BLaER1 (cell line): ENCODE results near the gene ADORA2A.

Experiments used
- H3K27ac ChIP-seq: shearing (Covaris generic); formaldehyde crosslinking; 2 replicates; pipeline ENCODE4 v1.8.1; 2022
- H3K27me3 ChIP-seq: shearing (Covaris generic); formaldehyde crosslinking; 2 replicates; pipeline ENCODE4 v1.8.1; 2022
- H3K36me3 ChIP-seq: shearing (Covaris generic); formaldehyde crosslinking; 2 replicates; pipeline ENCODE4 v1.8.1; 2022
- H3K4me1 ChIP-seq: shearing (Covaris generic); formaldehyde crosslinking; 2 replicates; pipeline ENCODE4 v1.8.1; 2022
- H3K4me2 ChIP-seq: shearing (Covaris generic); formaldehyde crosslinking; 2 replicates; pipeline ENCODE4 v1.8.1; 2022
- H3K4me3 ChIP-seq: shearing (Covaris generic); formaldehyde crosslinking; 2 replicates; pipeline ENCODE4 v1.8.1; 2022
- H3K9ac ChIP-seq: shearing (Covaris generic); formaldehyde crosslinking; 2 replicates; pipeline ENCODE4 v1.8.1; 2022
- H3K9me3 ChIP-seq: shearing (Covaris generic); formaldehyde crosslinking; 2 replicates; pipeline ENCODE4 v1.8.1; 2022
- H4K20me1 ChIP-seq: shearing (Covaris generic); formaldehyde crosslinking; 2 replicates; pipeline ENCODE4 v1.8.1; 2022
- Cebpa-rat ChIP-seq: shearing (Covaris generic); IDR thresholded peaks from 2 replicates; pipeline ENCODE4 v1.8.1; 2022

Gene ADORA2A

DNA sequence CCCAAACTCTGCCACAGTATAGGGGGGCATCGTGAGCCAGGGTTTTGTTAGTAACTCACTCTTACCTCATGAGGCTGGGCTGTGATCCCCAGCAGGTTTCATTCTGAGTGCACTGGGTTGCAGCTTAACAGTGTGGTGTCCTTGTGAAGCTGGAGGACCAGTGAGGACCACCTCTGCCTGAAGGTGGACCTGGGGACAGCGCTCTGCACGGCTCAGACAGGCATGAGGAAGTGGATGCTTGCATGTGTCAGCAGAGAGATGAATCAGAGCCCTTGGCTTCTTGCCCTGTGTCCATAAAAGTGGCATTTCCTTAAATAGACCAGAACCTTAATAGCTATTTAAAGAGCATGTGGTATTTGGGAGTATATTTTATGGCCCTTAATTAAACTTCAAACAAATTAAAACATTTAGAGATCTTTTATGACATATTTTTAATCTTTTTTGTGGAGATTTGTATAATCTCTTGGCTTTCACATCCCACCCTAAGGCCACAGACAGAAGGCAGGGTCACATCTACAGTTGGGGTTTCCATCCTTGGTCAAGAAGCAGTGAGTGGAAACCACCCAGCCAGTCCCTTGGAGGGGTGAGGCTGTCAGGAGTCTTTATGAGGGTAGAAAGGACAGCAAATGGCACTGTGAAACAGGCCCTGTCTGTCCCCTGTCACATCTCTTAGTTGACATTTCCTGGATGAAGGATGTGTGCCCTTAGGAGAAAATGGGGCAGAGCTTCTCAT, 24.8 kb upstream of the ADORA2A start:
- 0 out of 2 replicates have a peak overlapping the region, but pooled peaks have one; percentile 23 for H3K27ac ChIP-seq
- H3K4me3 ChIP-seq: no peak overlapping the region
- peaks cover 15% of the 10 kb centered on the region for H4K20me1 ChIP-seq
- H3K27me3 ChIP-seq: no peaks in the 10 kb centered on the region
- H3K9me3 ChIP-seq: peaks cover 8% of the 10 kb centered on the region; the same call in 1 of the 2 replicates
- TF ChIP-seq Cebpa-rat: no peak
- peaks cover 78% of the 10 kb centered on the region for H3K36me3 ChIP-seq
- H3K9ac ChIP-seq: peak overlapping the region; percentile 36; the same call in 1 of the 2 replicates
- H3K4me1 ChIP-seq: peaks cover 73% of the 10 kb centered on the region
- peak overlapping the region; percentile 30 for H3K4me2 ChIP-seq

DNA sequence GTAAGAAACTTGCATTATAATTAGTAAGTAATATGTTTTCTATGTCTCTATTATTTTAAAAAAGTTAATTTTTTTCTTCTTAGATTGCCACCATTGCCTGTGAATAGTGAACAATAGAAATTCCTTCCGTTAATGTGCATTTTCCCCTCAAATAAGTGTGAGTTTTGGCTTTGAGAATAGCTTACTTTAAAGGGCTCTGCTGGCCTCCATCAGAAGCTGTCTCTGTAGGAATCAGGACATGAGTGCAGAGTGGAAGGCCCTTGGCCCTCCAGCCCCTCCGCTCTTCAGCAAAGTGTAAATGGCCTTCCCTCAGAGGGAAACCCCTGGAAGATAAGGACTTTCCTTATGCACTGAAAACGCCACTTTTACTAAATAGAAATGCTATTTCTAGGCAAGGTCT, 24.1 kb upstream of the ADORA2A start:
- Histone ChIP-seq H3K36me3 (peaks cover 78% of the 10 kb centered on the region), H3K4me1 (peaks cover 69% of the 10 kb centered on the region), H3K9me3 (peaks cover 8% of the 10 kb centered on the region; the same call in 1 of the 2 replicates), H3K27ac (no peak overlapping the region), H3K4me3 (no peak overlapping the region), H3K27me3 (no peaks in the 10 kb centered on the region), H4K20me1 (peaks cover 18% of the 10 kb centered on the region), H3K4me2 (no peak overlapping the region), H3K9ac (no peak overlapping the region)
- no peak for TF ChIP-seq Cebpa-rat

- H4K20me1 ChIP-seq: peaks cover 30% of the 10 kb centered on the region
- H3K27ac ChIP-seq: no peak overlapping the region
- H3K9me3 ChIP-seq: peaks cover 8% of the 10 kb centered on the region; the same call in 1 of the 2 replicates
- peaks cover 78% of the 10 kb centered on the region for H3K36me3 ChIP-seq
- TF ChIP-seq Cebpa-rat: no peak
- peaks cover 60% of the 10 kb centered on the region for H3K4me1 ChIP-seq
- no peak overlapping the region for H3K4me3 ChIP-seq
- H3K9ac ChIP-seq: no peak overlapping the region
- H3K27me3 ChIP-seq: no peaks in the 10 kb centered on the region
- H3K4me2 ChIP-seq: no peak overlapping the region
These were observed 22.7 kb upstream of the ADORA2A start for GRCh38 chr22:24404561-24405275.

DNA sequence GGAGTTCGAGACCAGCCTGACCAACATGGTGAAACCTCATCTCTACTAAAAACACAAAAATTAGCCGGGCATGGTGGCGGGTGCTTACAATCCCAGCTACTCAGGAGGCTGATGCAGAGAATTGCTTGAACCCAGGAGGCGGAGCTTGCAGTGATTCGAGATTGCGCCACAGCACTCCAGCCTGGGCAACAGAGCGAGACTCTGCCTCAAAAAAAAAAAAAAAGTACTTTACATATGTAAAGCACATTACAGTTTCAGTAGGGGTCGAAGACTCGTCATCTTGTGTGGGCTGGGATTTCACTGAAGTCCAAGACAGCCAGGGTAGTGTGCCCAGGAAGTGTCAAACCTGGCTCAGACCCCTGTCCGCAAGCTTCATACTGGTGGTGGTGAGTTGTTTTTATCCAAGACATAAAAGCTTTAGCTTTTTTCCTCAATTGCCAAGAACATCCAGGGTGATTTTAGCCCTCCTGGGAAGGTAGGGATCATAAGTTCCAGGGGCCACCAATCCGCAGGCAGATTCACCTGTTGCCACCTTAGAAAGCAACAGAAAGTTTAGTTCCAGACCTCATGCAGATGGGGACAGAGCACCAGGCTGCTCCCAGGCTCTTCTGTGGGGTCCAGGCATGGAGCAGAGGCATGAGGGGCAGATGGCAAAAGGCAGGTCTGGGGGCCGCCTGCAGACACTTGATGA, 21.6 kb upstream of the ADORA2A start:
- Histone ChIP-seq H3K27me3 (no peaks in the 10 kb centered on the region), H3K4me2 (no peak overlapping the region), H3K9me3 (peaks cover 8% of the 10 kb centered on the region; the same call in 1 of the 2 replicates), H3K9ac (no peak overlapping the region), H4K20me1 (peaks cover 41% of the 10 kb centered on the region), H3K36me3 (peaks cover 88% of the 10 kb centered on the region), H3K27ac (peak overlapping the region; percentile 16; the same call in 1 of the 2 replicates), H3K4me3 (no peak overlapping the region), H3K4me1 (peaks cover 50% of the 10 kb centered on the region)
- no peak for TF ChIP-seq Cebpa-rat

DNA sequence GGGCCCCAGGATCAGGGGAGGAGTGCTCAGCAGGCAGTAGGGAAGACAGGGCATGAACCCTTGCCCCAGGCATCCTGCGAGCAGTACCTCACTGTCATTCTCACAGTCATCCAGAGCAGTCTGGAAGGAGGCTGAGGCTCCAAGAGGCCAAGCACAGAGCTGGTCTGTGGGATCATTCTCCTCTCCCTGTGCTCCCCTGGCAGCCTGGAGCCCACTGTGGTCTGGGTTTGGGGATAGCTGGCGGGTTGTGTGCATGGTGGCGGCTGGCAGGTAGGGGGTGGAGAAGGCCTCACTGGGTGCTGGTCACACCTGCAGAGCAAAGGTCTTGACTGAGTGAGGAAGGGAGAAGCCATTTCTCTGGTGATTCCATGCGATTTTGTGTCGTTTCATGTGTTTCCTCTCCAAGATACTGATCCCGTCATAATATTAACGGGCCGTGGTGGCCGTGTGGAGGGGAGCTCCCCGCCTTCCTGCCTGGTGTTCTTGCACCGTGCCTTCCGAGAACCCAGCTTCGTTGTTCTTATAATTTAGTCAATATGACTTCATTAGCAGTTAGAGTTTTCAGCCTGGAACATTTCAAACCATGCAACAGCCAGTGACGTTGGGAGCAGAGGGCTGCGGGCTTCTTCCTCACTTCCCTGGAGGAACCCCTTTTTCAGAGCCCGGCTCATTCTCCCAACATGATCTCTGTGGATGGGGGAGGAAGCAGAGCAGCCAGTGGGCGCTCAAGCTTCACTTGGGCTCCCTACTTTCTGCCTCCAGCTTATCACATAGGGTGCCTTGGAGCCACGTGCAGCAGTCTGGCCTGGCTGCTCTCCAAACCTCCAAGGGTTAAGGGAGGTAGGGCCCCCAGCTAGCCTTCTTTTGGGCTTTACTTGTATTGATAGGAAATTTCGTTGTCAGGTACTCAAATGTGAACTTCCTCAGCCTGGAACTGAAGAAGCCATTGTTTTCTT, 20.8 kb upstream of the ADORA2A start:
- no peaks in the 10 kb centered on the region for H3K27me3 ChIP-seq
- H3K27ac ChIP-seq: peak overlapping the region; percentile 16; the same call in 1 of the 2 replicates
- TF ChIP-seq Cebpa-rat: no peak
- no peak overlapping the region for H3K9ac ChIP-seq
- peaks cover 41% of the 10 kb centered on the region for H4K20me1 ChIP-seq
- H3K4me3 ChIP-seq: no peak overlapping the region
- H3K4me1 ChIP-seq: peaks cover 42% of the 10 kb centered on the region
- peak overlapping the region; percentile 3; the same call in 1 of the 2 replicates for H3K4me2 ChIP-seq
- peaks cover 90% of the 10 kb centered on the region for H3K36me3 ChIP-seq
- H3K9me3 ChIP-seq: peaks cover 8% of the 10 kb centered on the region; the same call in 1 of the 2 replicates

GRCh38 chr22:24407278-24407665, 20.1 kb upstream of the ADORA2A start:
- H3K4me3 ChIP-seq: no peak overlapping the region
- H4K20me1 ChIP-seq: peaks cover 42% of the 10 kb centered on the region
- peaks cover 90% of the 10 kb centered on the region for H3K36me3 ChIP-seq
- no peak overlapping the region; the same call in 1 of the 2 replicates for H3K27ac ChIP-seq
- H3K4me2 ChIP-seq: peak overlapping the region; percentile 3; the same call in 1 of the 2 replicates
- H3K9me3 ChIP-seq: peaks cover 8% of the 10 kb centered on the region; the same call in 1 of the 2 replicates
- peaks cover 35% of the 10 kb centered on the region for H3K4me1 ChIP-seq
- no peak overlapping the region for H3K9ac ChIP-seq
- TF ChIP-seq Cebpa-rat: no peak
- no peaks in the 10 kb centered on the region for H3K27me3 ChIP-seq

DNA sequence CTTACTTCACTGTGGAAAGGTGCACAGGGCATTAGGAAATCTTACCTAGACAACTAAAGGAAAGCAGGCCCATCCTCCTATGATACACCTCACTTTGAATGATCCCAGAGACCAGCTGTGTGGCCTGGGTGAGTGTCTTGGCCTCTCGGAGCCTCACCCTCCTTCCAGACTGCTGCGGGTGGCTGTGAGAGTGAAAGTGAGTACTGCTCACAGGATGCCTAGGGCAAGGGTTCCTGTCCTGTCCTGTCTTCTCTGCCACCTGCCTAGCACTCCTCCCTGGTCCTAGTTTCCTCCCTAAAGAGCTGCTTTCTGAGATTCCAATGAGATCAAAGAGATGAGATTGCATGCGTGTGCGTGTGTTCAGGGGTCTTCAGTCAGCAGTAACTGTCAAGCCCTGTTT, 19.5 kb upstream of the ADORA2A start:
- peaks cover 47% of the 10 kb centered on the region for H4K20me1 ChIP-seq
- H3K9ac ChIP-seq: no peak overlapping the region
- H3K4me1 ChIP-seq: peaks cover 29% of the 10 kb centered on the region
- H3K36me3 ChIP-seq: peaks cover 92% of the 10 kb centered on the region
- H3K4me2 ChIP-seq: no peak overlapping the region
- no peak for TF ChIP-seq Cebpa-rat
- no peak overlapping the region for H3K4me3 ChIP-seq
- H3K9me3 ChIP-seq: peaks cover 8% of the 10 kb centered on the region; the same call in 1 of the 2 replicates
- H3K27ac ChIP-seq: no peak overlapping the region
- no peaks in the 10 kb centered on the region for H3K27me3 ChIP-seq

DNA sequence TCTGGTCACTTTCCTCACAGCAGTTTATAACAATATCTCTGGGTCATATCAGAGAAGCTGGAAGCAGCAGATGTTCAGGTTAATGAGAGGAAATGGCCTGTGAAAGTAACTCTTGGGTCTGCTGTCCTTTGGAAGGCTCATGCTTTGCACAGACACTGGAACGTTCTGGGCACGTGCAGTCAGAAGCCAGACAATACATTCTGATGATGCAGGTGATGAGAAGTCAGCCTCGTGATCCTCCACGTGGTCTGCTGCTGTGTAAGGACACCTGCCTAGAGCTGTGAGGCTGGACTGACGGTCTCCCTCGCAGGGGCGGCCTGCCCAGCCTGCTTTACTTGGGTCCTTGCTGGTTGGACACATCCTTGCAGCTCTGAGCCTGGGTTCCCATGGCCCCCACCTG, 18.8 kb upstream of the ADORA2A start:
- no peak overlapping the region for H3K4me3 ChIP-seq
- H3K27ac ChIP-seq: no peak overlapping the region
- no peak overlapping the region for H3K4me2 ChIP-seq
- H3K4me1 ChIP-seq: peaks cover 27% of the 10 kb centered on the region
- TF ChIP-seq Cebpa-rat: no peak
- peaks cover 8% of the 10 kb centered on the region; the same call in 1 of the 2 replicates for H3K9me3 ChIP-seq
- peaks cover 92% of the 10 kb centered on the region for H3K36me3 ChIP-seq
- peaks cover 47% of the 10 kb centered on the region for H4K20me1 ChIP-seq
- H3K27me3 ChIP-seq: no peaks in the 10 kb centered on the region
- H3K9ac ChIP-seq: no peak overlapping the region

DNA sequence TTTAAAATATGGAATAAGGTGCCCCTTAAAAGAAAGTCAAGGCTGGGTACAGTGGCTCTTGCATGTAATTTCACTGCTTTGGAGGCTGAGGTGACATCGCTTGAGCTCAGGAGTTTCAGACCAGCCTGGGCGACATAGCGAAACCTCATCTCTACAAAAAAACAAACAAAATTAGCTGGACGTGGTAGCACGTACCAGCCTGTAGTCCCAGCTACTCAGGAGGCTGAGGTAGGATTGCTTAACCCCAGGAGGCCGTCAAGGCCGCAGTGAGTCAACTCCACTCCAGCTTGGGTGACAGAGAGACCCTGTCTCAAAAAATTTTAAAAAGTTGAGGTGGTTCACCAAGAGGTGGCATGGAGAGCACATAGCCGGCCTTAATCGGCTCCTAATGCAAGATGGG, 17.7 kb upstream of the ADORA2A start:
- Histone ChIP-seq H3K9ac (no peak overlapping the region), H3K27ac (no peak overlapping the region), H3K27me3 (no peaks in the 10 kb centered on the region), H3K36me3 (peaks cover 92% of the 10 kb centered on the region), H4K20me1 (peaks cover 50% of the 10 kb centered on the region), H3K4me2 (no peak overlapping the region), H3K9me3 (peaks cover 4% of the 10 kb centered on the region; the same call in 1 of the 2 replicates), H3K4me3 (no peak overlapping the region), H3K4me1 (peaks cover 27% of the 10 kb centered on the region)
- TF ChIP-seq Cebpa-rat: no peak
